Measurements from ENCODE around the gene DYNLT1. TPM values are rescaled to one million over a fixed set of nuclear protein-coding genes. Genes with fewer than 3 reads are reported as not detected.

Gene DYNLT1
- total RNA-seq, 3 donors from 2014 or later (not counting 1 experiment from before 2014, with no cell fraction given): 85.7 to 106 (median 86.8) TPM

DNA sequence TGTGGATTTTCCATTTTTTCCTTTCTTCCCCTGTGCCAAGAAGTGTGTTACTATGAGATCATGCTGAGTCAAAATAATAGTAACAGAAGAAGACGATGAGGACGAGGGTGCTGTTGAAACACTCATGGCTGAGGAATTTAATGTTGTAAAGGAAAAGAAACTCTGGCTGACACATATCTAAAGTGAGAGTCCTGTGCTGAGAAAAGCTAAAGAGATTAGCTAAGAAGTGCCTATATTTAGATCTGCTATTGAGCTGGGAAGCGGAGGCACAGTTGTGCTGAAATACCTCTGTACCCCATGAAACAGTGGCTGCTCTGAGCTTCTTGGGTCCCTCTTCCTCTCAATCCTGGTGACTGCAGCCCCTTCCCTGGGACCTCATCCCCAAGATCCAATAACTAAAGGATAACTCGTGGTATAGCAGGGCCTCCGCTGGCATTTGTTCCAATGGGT, 4.2 kb upstream of the DYNLT1 start:
- 77% methylated on average over 3 of the region's 5 CpGs for WGBS (ENCODE audit: insufficient coverage)
- Histone ChIP-seq H3K27me3 (ENCODE audit: control insufficient read depth, insufficient read depth, low read length) (no peaks in the 10 kb centered on the region), H3K4me3 (ENCODE audit: low read length) (no peak overlapping the region), H3K27ac (ENCODE audit: low read length) (peak overlapping the region; percentile 84), H3K4me1 (ENCODE audit: control insufficient read depth, insufficient read depth, low read length) (peaks cover 58% of the 10 kb centered on the region), H3K36me3 (ENCODE audit: control insufficient read depth, insufficient read depth, low read length) (no peaks in the 10 kb centered on the region), H3K9me3 (ENCODE audit: control insufficient read depth, insufficient read depth, low read length) (no peaks in the 10 kb centered on the region)
- Mint-ChIP-seq H3K27ac (peak overlapping the region; percentile 96 to 99), H3K27me3 (ENCODE audit: low read depth in 2 of 2) (no peaks in the 10 kb centered on the region), H3K4me1 (peaks cover 53 to 57% of the 10 kb centered on the region in 2 donors), H3K4me3 (peak overlapping the region; percentile 49), H3K36me3 (no peaks in the 10 kb centered on the region), H3K9me3 (no peaks in the 10 kb centered on the region)
- peak in 1 of 2 donors; percentile 11 for DNase-seq
- TF ChIP-seq, protein P1, sequence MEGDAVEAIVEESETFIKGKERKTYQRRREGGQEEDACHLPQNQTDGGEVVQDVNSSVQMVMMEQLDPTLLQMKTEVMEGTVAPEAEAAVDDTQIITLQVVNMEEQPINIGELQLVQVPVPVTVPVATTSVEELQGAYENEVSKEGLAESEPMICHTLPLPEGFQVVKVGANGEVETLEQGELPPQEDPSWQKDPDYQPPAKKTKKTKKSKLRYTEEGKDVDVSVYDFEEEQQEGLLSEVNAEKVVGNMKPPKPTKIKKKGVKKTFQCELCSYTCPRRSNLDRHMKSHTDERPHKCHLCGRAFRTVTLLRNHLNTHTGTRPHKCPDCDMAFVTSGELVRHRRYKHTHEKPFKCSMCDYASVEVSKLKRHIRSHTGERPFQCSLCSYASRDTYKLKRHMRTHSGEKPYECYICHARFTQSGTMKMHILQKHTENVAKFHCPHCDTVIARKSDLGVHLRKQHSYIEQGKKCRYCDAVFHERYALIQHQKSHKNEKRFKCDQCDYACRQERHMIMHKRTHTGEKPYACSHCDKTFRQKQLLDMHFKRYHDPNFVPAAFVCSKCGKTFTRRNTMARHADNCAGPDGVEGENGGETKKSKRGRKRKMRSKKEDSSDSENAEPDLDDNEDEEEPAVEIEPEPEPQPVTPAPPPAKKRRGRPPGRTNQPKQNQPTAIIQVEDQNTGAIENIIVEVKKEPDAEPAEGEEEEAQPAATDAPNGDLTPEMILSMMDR (IDR thresholded peaks at IDR 0.05): no peak
- ATAC-seq: no peak
- intact Hi-C loops (cut with micrococcal nuclease): loop anchor here (1.0 kb wide), 1 partner anchor 394 kb away; no protein-coding TSS in a partner anchor

DNA sequence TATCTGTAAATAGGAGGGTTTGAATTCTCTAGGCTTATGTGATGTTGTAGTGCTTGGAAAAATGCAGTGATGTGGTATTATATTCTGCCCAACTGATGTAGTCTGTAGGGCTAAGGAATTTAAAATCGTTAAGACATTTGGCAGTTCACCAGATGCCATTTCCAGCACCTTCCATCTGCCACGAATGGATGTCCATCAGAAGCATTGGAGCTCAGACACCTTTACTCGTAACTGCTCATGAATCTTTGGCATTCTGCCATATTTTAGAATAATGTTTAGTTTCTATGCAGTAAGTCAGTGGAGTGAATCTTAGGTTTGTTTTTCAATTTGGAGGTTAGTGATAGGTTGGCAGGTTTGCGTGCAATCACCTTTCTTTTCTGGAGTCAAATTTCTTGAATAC, 3.0 kb upstream of the DYNLT1 start:
- H3K27ac ChIP-seq (ENCODE audit: low read length): no peak overlapping the region
- Mint-ChIP-seq H3K36me3 (no peaks in the 10 kb centered on the region), H3K27me3 (ENCODE audit: low read depth in 2 of 2) (no peaks in the 10 kb centered on the region), H3K4me3 (no peak overlapping the region), H3K9me3 (no peaks in the 10 kb centered on the region), H3K27ac (no peak overlapping the region), H3K4me1 (peaks cover 52 to 57% of the 10 kb centered on the region in 2 donors)
- TF ChIP-seq, protein P1 (IDR thresholded peaks at IDR 0.05): no peak
- H3K27me3 ChIP-seq (ENCODE audit: control insufficient read depth, insufficient read depth, low read length): no peaks in the 10 kb centered on the region
- DNase-seq (no peak), ATAC-seq (no peak)
- H3K4me1 ChIP-seq (ENCODE audit: control insufficient read depth, insufficient read depth, low read length): peaks cover 57% of the 10 kb centered on the region
- WGBS (ENCODE audit: insufficient coverage): 97% methylated on average over 4 of the region's 4 CpGs
- no peaks in the 10 kb centered on the region for H3K9me3 ChIP-seq (ENCODE audit: control insufficient read depth, insufficient read depth, low read length)
- H3K36me3 ChIP-seq (ENCODE audit: control insufficient read depth, insufficient read depth, low read length): peaks cover 1% of the 10 kb centered on the region
- no peak overlapping the region for H3K4me3 ChIP-seq (ENCODE audit: low read length)
- intact Hi-C loops (cut with micrococcal nuclease): no loop called here

DNA sequence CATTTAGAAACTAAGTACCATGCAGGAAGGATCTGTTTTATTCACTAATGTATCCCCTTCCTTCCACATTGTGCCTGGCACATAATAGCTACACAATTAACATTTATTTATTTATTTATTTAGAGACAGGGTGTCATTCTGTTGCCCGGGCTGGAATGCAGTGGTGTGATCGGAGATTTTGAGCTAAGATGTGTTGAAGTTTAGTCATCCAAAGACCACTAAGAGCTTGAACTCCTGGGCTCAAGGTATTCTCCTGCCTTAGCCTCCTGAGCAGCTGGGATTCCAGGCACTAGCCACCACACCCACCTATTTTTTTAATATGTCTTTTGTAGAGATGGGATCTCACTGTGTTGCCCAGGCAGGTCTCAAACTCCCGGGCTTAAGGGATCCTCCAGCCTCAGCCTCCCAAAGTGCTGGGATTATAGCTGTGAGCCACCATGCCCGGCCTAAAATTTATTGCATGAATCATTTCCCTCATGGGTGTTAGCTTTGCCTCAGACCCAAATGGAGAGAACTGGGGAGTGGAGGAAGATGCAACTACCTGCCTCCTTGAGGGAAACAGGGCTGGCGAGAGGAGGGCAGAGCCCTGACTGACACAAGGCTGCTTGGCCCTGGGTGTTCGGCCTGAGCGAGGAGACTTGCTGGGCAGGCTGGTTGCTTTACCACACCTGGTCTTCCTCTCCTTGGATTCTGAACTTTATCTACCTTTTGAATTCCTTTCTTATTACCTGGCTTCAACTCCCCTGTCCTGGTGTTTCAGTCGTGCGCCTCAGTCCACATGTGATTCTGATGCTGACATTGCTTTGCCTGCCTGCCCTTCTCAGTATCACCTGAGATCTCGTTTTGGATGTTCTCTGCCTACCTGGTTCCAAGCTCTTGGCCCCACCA, 1.7 kb upstream of the DYNLT1 start:
- no peak overlapping the region for H3K4me3 ChIP-seq (ENCODE audit: low read length)
- intact Hi-C loops (cut with micrococcal nuclease): no loop called here
- Mint-ChIP-seq H3K27ac (peak overlapping the region; percentile 93 to 94), H3K4me1 (peaks cover 62 to 64% of the 10 kb centered on the region in 2 donors), H3K9me3 (no peaks in the 10 kb centered on the region), H3K4me3 (peak overlapping the region; percentile 89), H3K36me3 (no peaks in the 10 kb centered on the region), H3K27me3 (ENCODE audit: low read depth in 2 of 2) (no peaks in the 10 kb centered on the region)
- H3K27ac ChIP-seq (ENCODE audit: low read length): no peak overlapping the region
- peak in 1 of 2 donors; percentile 13 for DNase-seq
- H3K9me3 ChIP-seq (ENCODE audit: control insufficient read depth, insufficient read depth, low read length): no peaks in the 10 kb centered on the region
- H3K4me1 ChIP-seq (ENCODE audit: control insufficient read depth, insufficient read depth, low read length): peaks cover 55% of the 10 kb centered on the region
- H3K27me3 ChIP-seq (ENCODE audit: control insufficient read depth, insufficient read depth, low read length): no peaks in the 10 kb centered on the region
- no peak for ATAC-seq
- TF ChIP-seq, protein P1 (IDR thresholded peaks at IDR 0.05): no peak
- 84% methylated on average over 9 of the region's 10 CpGs for WGBS (ENCODE audit: insufficient coverage)
- peaks cover 10% of the 10 kb centered on the region for H3K36me3 ChIP-seq (ENCODE audit: control insufficient read depth, insufficient read depth, low read length)
